GM10266 (cell line): ENCODE results near the gene RBFA.

ENCODE experiments used
- DNase-seq: peaks from one replicate; pipeline ENCODE4 v3.0.0; 2012; ENCODE audit errors: extremely low spot score
- CTCF ChIP-seq: IDR thresholded peaks from 2 replicates; pipeline ENCODE4 v1.5.1; 2012; ENCODE audit warnings: mild to moderate bottlenecking, low read depth; ENCODE audit not compliant: control insufficient read depth, insufficient read depth; ENCODE audit errors: missing control alignments

RBFA gene

GRCh38 chr18:80076379-80076778 is 42.1 kb downstream of the RBFA start:
- no peak for DNase-seq
- TF ChIP-seq CTCF, result no peak

GRCh38 chr18:80077873-80078272 is 43.6 kb downstream of the RBFA start:
- no peak for DNase-seq
- no peak for TF ChIP-seq CTCF
